ENCODE data around the gene CPE.

DNA sequence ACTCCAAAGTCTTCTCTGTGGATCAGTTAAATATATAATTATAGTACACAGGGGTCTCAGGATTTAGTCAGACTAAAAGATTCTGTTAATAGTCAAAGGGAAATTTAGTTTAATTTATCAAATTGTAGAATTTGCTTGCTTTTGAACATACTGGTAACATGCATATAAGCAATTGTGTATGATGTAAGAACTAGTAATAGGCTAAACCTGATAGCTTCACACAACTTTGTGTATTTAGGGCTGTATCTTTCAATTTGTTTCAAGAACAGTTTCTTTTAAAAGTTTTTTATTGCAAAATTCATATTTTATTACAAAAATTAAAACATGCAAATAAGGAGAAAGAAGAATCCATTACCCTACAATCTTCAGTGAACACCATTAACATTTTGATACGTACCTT lies 99.5 kb downstream of the CPE start:
- TF ChIP-seq, protein P1, sequence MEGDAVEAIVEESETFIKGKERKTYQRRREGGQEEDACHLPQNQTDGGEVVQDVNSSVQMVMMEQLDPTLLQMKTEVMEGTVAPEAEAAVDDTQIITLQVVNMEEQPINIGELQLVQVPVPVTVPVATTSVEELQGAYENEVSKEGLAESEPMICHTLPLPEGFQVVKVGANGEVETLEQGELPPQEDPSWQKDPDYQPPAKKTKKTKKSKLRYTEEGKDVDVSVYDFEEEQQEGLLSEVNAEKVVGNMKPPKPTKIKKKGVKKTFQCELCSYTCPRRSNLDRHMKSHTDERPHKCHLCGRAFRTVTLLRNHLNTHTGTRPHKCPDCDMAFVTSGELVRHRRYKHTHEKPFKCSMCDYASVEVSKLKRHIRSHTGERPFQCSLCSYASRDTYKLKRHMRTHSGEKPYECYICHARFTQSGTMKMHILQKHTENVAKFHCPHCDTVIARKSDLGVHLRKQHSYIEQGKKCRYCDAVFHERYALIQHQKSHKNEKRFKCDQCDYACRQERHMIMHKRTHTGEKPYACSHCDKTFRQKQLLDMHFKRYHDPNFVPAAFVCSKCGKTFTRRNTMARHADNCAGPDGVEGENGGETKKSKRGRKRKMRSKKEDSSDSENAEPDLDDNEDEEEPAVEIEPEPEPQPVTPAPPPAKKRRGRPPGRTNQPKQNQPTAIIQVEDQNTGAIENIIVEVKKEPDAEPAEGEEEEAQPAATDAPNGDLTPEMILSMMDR (IDR thresholded peaks at IDR 0.05; ENCODE audit: insufficient read depth, low read length): no peak
- TF ChIP-seq POLR2AphosphoS5 (IDR thresholded peaks at IDR 0.05; ENCODE audit: low read depth) (no peak), SPI1 (IDR thresholded peaks at IDR 0.05; ENCODE audit: borderline replicate concordance, low read depth) (no peak), GABPA (IDR thresholded peaks at IDR 0.05; ENCODE audit: low read depth) (no peak)
- TF ChIP-seq, protein P2, sequence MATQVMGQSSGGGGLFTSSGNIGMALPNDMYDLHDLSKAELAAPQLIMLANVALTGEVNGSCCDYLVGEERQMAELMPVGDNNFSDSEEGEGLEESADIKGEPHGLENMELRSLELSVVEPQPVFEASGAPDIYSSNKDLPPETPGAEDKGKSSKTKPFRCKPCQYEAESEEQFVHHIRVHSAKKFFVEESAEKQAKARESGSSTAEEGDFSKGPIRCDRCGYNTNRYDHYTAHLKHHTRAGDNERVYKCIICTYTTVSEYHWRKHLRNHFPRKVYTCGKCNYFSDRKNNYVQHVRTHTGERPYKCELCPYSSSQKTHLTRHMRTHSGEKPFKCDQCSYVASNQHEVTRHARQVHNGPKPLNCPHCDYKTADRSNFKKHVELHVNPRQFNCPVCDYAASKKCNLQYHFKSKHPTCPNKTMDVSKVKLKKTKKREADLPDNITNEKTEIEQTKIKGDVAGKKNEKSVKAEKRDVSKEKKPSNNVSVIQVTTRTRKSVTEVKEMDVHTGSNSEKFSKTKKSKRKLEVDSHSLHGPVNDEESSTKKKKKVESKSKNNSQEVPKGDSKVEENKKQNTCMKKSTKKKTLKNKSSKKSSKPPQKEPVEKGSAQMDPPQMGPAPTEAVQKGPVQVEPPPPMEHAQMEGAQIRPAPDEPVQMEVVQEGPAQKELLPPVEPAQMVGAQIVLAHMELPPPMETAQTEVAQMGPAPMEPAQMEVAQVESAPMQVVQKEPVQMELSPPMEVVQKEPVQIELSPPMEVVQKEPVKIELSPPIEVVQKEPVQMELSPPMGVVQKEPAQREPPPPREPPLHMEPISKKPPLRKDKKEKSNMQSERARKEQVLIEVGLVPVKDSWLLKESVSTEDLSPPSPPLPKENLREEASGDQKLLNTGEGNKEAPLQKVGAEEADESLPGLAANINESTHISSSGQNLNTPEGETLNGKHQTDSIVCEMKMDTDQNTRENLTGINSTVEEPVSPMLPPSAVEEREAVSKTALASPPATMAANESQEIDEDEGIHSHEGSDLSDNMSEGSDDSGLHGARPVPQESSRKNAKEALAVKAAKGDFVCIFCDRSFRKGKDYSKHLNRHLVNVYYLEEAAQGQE (IDR thresholded peaks at IDR 0.05; ENCODE audit: insufficient replicate concordance, low read depth): no peak

Data from HL-60 (cell line).